ENCODE measurements around the gene NBAS.
"Not testable (repeated sequence)": the region's sequence is repeated elsewhere in the genome, so short reads cannot be mapped to it uniquely, and the experiment has no call there.

Gene NBAS

GRCh38 chr2:15404511-15404910, 156.6 kb downstream of the NBAS start:
- DNase-seq, result not testable (repeated sequence)

- DNase-seq, result no peak
These were observed 160.8 kb downstream of the NBAS start for GRCh38 chr2:15400240-15400826.

- DNase-seq, result no peak
These were observed 161.9 kb downstream of the NBAS start for GRCh38 chr2:15399241-15399640.

GRCh38 chr2:15391751-15392150, 169.4 kb downstream of the NBAS start:
- no peak for DNase-seq

- DNase-seq, result no peak
These were observed 171.2 kb downstream of the NBAS start for GRCh38 chr2:15389895-15390294.

- no peak for DNase-seq
These were observed 171.8 kb downstream of the NBAS start for GRCh38 chr2:15389326-15389700.

GRCh38 chr2:15388406-15389325, 172.5 kb downstream of the NBAS start:
- DNase-seq, result no peak

- DNase-seq, result no peak
These were observed 175.9 kb downstream of the NBAS start for GRCh38 chr2:15385184-15385583.

GRCh38 chr2:15383695-15384350, 177.3 kb downstream of the NBAS start:
- no peak for DNase-seq

GRCh38 chr2:15378148-15378908, 182.8 kb downstream of the NBAS start:
- no peak for DNase-seq

- no peak for DNase-seq
These were observed 183.9 kb downstream of the NBAS start for GRCh38 chr2:15377202-15377601.

GRCh38 chr2:15372019-15372418, 189.1 kb downstream of the NBAS start:
- DNase-seq, result no peak

- no peak for DNase-seq
These were observed 192.0 kb downstream of the NBAS start for GRCh38 chr2:15369129-15369528.

- no peak for DNase-seq
These were observed 193.4 kb downstream of the NBAS start for GRCh38 chr2:15367715-15368114.

- no peak for DNase-seq
These were observed 193.9 kb downstream of the NBAS start for GRCh38 chr2:15367205-15367604.

- DNase-seq, result no peak
These were observed 195.7 kb downstream of the NBAS start for GRCh38 chr2:15365411-15365810.

GRCh38 chr2:15364561-15364960, 196.6 kb downstream of the NBAS start:
- no peak for DNase-seq

GRCh38 chr2:15363734-15364133, 197.4 kb downstream of the NBAS start:
- no peak for DNase-seq

GRCh38 chr2:15363142-15363541, 198.0 kb downstream of the NBAS start:
- no peak for DNase-seq

- DNase-seq, result no peak
These were observed 201.2 kb downstream of the NBAS start for GRCh38 chr2:15359716-15360531.

GRCh38 chr2:15357922-15358321, 203.2 kb downstream of the NBAS start:
- no peak for DNase-seq

- no peak for DNase-seq
These were observed 203.9 kb downstream of the NBAS start for GRCh38 chr2:15357186-15357585.

Measured in Kasumi-1 (cell line).